ENCODE results near the gene MCUB.

The MCUB gene

DNA sequence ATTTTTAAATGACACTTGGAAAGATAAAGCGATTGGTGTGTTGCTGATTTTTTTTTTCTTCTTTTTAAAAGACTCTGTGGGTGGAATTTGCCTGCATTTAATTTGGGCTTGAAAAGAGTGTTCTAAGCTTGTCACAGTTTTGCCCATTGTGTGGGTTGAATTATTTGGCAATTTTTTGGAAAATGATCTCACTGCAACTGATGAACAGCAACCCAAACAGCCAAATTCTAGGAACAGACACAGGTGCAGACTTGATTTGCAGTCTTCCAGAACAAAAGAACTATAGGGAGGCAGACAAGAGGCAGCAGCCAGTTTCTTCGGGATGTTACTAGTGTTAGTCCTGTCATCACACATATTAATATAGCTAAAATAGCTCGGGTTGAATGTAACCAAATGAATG, 102.7 kb downstream of the MCUB start:
- H3K4me3 ChIP-seq (replicated peaks; ENCODE audit: low read depth, low read length) = no peak overlapping the region
- TF ChIP-seq, protein P1, sequence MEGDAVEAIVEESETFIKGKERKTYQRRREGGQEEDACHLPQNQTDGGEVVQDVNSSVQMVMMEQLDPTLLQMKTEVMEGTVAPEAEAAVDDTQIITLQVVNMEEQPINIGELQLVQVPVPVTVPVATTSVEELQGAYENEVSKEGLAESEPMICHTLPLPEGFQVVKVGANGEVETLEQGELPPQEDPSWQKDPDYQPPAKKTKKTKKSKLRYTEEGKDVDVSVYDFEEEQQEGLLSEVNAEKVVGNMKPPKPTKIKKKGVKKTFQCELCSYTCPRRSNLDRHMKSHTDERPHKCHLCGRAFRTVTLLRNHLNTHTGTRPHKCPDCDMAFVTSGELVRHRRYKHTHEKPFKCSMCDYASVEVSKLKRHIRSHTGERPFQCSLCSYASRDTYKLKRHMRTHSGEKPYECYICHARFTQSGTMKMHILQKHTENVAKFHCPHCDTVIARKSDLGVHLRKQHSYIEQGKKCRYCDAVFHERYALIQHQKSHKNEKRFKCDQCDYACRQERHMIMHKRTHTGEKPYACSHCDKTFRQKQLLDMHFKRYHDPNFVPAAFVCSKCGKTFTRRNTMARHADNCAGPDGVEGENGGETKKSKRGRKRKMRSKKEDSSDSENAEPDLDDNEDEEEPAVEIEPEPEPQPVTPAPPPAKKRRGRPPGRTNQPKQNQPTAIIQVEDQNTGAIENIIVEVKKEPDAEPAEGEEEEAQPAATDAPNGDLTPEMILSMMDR (IDR thresholded peaks at IDR 0.05; ENCODE audit: low read length, missing control alignments) = no peak
- DNase-seq (ENCODE audit: low read depth) = no peak

DNA sequence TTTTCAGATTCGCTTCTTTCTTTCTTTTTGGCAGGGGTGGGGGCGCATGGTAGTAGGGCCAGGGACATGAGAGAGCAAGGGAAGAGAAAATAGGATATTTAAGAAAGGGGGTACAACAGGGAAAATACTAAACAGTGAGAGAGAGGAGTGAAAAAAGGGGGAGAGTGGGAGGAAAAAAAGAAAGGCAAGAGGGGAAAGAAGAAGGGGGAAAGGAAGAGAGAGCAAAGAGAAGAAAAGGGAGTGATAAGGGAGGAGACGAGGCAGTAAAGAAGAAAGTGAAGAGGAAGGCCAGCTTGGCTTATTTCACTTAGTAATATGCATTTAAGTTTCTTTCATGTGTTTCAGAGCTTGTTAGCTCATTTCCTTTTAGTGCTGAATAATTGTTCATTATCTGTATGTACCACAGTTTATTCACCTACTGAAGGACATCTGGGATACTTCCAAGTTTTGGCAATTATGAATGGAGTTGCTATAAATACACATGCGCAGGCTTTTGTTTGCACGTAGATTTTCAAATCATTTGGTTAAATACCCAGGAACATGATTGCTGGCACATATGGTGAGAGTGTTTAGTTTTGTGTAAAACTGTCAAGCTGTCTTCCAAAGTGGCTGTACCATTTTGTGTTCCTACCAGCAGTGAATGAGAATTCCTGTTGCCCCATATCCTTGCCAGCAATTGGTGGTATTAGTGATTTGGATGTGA, 105.9 kb downstream of the MCUB start:
- TF ChIP-seq, protein P1 (IDR thresholded peaks at IDR 0.05; ENCODE audit: low read length, missing control alignments) = no peak
- no peak for DNase-seq (ENCODE audit: low read depth)
- no peak overlapping the region for H3K4me3 ChIP-seq (replicated peaks; ENCODE audit: low read depth, low read length)

DNA sequence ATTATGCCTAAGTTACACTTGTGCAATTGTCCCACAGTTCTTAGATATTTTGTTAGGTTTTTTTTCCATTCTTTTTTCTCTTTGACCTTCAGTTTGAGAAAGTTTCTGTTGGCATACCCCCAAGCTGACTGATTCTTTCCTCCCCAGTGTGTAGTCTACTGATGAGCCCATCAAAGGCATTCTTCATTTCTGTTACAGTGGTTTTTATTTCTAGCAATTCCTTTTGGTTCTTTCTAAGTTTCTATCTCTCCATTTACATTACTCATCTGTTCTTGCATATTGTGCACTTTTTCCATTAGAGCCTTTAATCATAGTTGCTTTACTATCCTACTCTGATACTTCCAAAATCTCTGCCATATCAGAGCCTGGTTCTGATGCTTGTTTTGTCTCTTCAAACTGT, 111.3 kb downstream of the MCUB start:
- TF ChIP-seq, protein P1 (IDR thresholded peaks at IDR 0.05; ENCODE audit: low read length, missing control alignments) = no peak
- H3K4me3 ChIP-seq (replicated peaks; ENCODE audit: low read depth, low read length) = no peak overlapping the region
- DNase-seq (ENCODE audit: low read depth) = no peak

DNA sequence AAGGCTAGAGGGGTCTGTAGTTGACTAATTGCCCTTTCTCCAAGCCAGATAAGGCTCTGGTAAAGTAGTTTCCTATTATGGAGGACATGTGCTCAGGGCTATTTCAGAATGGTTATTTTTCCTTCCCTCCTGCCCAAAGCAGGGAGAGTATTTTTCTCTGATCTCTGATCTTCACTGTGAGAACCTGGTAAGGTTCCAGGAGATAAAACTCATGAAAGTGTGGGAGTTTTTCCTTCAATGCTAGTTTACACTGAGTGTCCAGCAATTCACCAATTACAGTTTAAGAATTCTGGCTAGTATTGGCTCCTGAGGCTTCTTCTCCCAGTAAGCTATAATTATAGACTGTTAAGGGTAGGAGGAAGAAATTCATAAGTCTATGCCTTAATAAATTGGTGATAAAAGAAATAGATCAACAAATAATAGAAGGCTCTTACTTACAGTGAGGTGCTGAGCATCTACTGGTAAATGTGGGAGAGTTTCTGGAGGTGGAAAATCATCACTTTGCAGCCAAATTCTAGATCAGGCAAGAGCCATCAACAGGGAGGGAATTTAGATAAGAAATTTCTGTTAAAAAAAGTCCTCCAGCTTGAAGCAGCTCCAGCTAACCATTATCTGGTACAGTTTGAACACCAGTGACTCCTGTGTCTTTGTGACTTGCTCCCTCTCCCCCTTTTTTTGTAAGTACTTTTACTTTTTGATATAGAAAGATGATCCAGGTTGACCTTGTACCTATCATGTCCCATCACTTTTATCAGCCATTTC, 112.3 kb downstream of the MCUB start:
- no peak overlapping the region for H3K4me3 ChIP-seq (replicated peaks; ENCODE audit: low read depth, low read length)
- DNase-seq (ENCODE audit: low read depth) = peak; percentile 39
- TF ChIP-seq, protein P1 (IDR thresholded peaks at IDR 0.05; ENCODE audit: low read length, missing control alignments) = no peak

- TF ChIP-seq, protein P1 (IDR thresholded peaks at IDR 0.05; ENCODE audit: low read length, missing control alignments) = no peak
- H3K4me3 ChIP-seq (replicated peaks; ENCODE audit: low read depth, low read length) = no peak overlapping the region
- no peak for DNase-seq (ENCODE audit: low read depth)
Measured at GRCh38 chr4:109673303-109673702, 113.3 kb downstream of the MCUB start.

DNA sequence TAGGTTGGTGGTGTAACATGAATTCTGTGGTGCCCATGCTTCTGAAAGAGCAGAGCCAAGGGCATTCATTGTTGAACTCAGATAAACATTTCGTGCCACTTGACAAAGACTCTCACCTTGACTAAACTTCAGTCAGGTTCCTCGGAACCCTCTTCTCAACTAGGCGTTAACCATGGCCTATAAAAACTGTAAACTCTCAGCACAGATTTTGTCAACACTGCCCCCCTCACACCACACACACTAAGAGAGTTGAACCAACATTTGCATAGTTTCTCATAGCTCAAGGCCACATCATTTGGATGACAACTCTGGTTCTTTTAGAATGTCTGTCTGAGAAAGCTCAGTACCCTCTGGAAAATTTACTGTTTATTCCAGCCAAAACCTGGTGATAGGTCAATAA, 115.1 kb downstream of the MCUB start:
- no peak overlapping the region for H3K4me3 ChIP-seq (replicated peaks; ENCODE audit: low read depth, low read length)
- TF ChIP-seq, protein P1 (IDR thresholded peaks at IDR 0.05; ENCODE audit: low read length, missing control alignments) = no peak
- DNase-seq (ENCODE audit: low read depth) = no peak

Measured in fibroblast of pulmonary artery (primary cell).